ENCODE results near the gene TFRC.
"Not testable (repeated sequence)": the region's sequence is repeated elsewhere in the genome, so short reads cannot be mapped to it uniquely, and the experiment has no call there.

The TFRC gene

DNA sequence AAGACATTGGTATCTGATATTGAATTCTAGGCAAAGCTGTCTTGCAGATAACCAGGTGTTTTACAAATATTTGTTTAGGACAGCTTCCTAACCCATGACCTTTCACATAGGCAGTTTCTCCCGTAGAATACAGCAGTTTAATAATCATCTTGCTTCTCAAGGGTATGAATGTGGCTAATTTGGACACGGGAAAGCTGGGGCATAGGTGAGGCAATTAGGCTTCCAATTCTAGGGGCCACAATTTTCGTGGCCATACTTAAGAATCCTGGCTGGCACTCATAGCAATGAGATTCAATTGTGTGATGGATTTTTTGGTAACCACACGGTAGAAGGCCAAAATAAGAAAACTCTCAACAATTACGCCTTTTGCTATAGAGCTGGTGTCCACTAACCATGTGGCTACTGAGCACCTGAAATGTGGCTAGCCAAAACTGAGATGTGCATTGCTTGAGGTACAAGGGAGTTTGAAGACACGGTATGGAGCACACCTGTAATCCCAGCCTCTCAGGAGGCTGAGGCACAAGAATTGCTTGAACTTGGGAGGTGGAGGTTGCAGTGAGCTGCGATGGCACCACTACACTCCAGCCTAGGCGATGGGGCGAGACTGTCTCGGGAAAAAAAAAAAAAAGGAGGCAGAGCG is 34.4 kb downstream of the TFRC start:
- DNase-seq: no peak

- no peak for DNase-seq
These were observed 37.4 kb downstream of the TFRC start for GRCh38 chr3:196044513-196044912.

DNA sequence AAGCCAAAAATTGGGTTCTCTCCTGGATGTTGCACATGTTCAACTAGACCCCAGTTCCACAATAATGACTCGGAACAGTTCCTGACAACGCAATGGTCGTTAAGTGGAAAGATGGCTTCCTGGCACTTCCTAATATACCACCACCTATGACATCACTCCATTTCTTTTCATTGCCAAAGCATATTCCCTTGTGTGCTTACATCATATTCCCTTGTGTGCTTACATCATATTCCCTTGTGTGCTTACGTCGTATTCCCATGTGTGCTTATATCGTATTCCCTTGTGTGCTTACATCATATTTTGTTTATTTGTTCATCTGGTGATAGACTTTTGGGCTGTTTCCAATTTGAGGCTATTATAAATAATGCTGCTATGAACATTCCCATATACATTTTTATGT is 39.2 kb downstream of the TFRC start:
- DNase-seq: no peak

DNA sequence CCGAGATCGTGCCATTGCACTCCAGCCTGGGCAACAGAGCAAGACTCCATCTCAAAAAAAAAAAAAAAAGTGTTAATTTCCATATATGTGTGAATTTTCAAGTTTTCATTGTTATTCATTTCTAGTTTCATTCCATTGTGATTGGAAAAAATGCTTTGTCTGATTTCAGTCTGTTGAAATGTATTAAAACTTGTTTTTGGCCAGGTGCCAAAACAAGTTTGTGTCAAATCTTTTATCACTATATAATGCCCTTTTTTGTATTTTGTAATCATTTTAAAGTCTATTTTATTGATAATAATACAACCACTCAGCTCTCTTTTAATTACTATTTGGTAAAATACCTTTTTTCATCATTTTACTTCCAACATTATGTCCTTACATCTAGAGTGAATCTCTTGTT is 42.5 kb downstream of the TFRC start:
- DNase-seq: no peak

- not testable (repeated sequence) for DNase-seq
These were observed 55.8 kb downstream of the TFRC start for GRCh38 chr3:196026059-196026458.

DNA sequence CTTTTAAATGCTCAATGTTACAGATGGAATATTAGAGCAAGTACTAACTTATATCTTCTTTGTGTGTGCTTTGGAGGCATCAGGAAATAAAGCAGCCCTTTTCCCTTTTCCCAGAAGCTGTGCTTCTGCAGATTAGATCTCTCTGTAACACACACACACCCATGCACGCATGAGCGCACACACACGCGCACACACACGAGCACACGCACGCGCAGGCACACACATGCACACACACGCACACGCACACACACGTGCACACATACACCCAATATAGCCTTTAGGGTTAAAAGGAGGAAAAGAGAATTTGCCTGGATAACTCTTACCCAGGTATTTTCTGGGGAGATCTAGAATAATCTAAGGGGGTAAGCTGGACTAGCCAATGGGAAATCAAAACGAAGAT is 56.9 kb downstream of the TFRC start:
- DNase-seq: no peak

- DNase-seq: no peak
These were observed 57.9 kb downstream of the TFRC start for GRCh38 chr3:196023947-196024346.

DNA sequence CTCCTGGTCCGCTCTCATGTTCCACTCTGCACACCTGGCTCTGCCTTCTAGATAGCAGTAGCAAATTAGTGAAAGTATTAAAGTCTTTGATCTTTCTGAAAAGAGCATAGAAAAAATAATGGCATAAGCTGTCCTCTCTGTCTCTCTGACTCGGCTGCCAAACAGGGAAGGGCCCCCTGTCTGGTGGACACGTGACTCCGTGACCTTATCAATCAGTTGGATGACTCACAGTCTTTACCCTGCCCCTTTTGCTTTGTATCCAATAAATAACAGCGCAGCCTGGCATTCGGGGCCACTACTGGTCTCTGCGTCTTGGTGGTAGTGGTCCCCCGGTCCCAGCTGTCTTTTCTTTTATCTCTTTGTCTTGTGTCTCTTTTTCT is 59.4 kb downstream of the TFRC start:
- not testable (repeated sequence) for DNase-seq

GRCh38 chr3:196020373-196020772 is 61.5 kb downstream of the TFRC start:
- no peak for DNase-seq

GRCh38 chr3:196019576-196019975 is 62.3 kb downstream of the TFRC start:
- DNase-seq: not testable (repeated sequence)

DNA sequence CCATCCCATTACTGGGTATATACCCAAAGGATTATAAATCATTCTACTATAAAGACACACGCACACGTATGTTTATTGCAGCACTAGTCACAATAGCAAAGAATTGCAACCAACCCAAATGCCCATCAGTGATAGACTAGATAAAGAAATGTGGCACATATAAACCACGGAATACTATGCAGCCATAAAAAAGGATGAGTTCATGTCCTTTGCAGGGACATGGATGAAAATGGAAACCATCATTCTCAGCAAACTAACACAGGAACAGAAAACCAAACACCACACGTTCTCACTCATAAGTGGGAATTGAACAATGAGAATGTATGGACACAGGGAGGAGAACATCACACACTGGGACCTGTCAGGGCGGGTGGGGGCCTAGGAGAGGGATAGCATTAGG is 63.7 kb downstream of the TFRC start:
- not testable (repeated sequence) for DNase-seq

DNA sequence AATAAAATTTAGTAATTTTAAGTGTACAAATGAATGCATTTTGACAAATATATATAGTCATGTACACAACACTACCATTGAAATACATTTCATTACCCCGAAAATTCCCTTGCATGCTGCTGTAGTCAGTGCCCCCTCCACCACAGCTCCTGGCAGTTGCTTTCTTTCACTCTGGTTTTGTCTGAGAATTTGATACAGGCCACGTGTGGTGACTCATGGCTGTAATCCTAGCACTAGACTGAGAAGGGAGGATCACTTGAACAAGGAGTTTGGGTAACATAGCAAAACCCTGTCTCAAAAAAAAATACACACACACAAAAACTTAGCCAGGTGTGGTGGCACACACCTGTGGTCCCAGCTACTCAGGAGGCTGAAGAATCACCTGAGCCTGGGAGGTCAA is 65.4 kb downstream of the TFRC start:
- peak; percentile 62 for DNase-seq

DNA sequence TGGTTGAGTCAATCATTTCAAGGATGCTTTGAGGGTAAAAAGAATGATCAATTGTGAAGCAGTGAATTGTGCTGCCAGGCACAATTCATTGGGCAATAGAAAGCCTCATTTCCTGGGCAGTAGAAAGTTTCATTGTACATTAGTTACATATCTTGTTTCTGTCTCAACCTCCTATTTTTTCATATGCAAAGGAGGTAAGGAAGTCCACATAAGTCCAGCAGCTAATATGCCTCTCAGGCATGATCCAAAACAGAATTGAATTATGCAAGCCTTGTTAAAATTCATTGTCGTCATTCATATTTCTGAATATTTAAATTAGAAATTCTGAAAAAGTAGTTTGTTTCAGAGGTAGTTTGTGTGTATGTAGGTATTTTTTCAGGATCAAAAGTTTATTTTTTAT is 65.8 kb downstream of the TFRC start:
- no peak for DNase-seq

DNA sequence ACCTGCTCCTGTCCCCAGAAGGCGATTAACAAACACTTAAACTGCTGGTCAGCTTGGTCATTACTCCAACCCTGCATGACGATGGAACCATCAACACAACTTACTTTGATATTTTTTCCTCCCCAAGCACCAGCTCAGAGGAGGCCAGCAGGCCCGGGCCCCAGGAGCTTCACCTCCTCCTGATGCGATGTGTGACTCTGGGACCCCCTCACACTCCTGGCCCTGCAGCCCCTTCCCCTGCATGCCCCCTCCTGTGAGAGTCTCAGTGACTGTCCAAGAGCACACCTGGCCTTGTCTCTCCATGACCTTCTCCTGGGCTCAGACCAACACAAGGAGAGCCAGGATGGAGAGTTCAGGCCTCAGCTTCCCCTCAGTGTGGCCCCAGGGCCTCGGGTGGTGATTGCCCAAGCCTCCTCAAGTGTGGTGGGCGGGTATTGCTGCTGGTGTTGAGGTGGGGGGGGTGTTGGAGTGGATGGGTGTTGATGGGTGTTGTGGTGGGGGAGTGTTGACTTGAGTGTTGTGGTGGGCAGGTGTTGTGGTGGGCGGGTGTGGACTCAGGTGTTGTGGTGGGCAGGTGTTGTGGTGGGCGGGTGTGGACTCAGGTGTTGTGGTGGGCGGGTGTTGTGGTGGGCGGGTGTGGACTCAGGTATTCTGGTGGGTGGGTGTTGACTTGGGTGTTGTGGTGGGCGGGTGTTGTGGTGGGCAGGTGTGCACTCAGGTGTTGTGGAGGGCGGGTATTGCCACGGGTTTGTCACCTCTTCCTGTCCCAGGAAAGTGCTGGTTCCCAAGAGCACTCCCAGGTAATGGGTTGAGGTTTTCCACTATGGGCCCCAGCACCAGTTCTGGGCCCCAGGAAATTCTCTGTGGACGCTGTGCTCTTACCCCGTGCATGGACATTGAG is 68.1 kb downstream of the TFRC start:
- DNase-seq: no peak

DNA sequence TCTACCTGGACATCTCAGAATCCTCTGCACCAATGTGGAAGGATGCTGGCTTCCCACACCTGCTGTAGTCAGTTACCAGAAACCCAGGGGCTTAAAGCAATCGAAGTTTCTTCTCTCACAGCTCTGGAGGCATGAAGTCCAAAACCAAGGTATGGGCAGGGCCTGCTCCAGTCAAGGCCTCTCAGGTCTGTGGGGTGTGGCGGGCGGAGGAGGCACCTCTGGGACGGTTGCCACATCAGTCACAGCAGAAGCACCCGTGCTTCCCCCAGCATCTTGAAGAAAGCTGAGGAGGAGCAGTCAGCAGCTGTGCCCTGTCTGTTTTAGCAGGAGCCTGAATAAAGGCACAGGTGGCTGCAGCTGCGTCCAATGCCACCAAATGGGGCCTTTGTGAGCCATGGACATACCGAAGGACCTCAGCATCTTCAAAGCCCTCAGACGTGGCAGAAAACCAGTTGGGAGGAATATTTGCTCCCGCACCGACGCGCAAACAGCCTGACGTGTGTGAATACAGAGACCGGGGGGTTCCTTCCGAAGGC is 68.9 kb downstream of the TFRC start:
- no peak for DNase-seq

GRCh38 chr3:196012481-196012880 is 69.4 kb downstream of the TFRC start:
- no peak for DNase-seq

- DNase-seq: no peak
These were observed 72.4 kb downstream of the TFRC start for GRCh38 chr3:196009456-196009855.

DNA sequence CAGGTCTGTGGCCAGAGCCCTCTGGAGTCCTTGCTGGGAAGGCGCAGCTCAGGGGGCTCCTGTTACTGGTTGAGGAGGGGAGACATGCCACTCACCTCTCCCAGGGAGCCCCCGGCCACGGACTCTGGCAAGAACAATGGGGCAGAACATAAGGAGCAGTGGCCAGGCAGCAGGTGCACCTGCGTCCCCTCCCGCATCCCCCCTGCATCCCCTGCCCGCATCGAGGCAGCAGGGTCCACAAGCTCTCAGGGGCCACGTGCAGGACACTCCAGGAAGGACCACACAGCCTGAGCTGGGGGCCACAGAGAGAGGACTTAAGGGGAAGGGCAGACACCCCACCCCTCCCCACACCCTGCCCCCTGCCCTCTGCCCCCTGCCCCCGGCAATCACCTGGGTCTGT is 73.0 kb downstream of the TFRC start:
- no peak for DNase-seq

GRCh38 chr3:196008387-196008786 is 73.5 kb downstream of the TFRC start:
- DNase-seq: no peak

DNA sequence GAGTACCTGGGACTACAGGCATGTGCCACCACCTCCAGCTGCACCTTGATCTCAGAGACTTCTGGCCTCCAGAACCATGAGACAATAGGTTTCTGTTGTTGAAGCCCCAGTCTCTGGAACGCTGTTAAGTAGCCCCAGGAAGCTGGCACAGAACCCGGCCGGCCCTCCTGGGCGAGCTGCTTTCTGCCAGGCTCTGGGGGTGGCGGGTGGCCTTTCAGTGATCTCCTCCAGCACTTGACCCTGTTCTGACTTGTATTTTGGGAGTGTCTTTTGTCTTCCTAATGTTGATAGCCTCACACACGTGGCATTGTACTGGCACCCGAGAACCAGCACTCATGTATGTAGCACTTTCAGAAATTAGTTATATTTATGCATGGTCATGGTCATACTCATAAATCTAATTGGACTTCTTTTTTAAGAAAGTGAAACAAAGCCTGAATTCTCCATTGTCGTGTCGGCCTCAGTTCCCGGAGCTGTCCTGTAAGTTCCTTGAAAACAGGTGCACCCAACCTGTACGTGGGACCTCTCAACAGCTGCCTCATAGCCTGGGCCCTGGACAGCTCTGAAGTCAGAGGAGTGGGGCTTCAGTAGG is 74.0 kb downstream of the TFRC start:
- no peak for DNase-seq

DNA sequence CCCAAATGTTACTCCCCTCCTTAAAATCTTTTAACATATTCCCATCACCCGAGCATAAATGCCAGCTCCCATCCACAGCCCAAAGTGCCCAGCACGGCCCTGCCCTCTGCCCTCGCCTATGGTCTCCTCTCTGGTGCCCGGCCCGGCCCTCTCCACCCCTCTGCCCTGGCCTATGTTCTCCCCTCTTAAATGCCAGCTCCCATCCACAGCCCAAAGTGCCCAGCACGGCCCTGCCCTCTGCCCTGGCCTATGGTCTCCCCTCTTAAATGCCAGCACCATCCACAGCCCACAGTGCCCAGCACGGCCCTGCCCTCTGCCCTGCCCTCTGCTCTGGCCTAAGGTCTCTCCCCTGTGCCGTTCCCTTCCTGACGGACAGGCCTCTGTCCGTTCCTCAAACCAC is 76.6 kb downstream of the TFRC start:
- DNase-seq: not testable (repeated sequence)

- DNase-seq: not testable (repeated sequence)
These were observed 77.4 kb downstream of the TFRC start for GRCh38 chr3:196004359-196005052.

- DNase-seq: no peak
These were observed 78.3 kb downstream of the TFRC start for GRCh38 chr3:196003611-196004010.

Measured in fibroblast of skin of right biceps (primary cell).